Activated CD4-positive, alpha-beta T cell treated with anti-CD3 and anti-CD28 coated beads, Interleukin-2, Interleukin-6, amounts not matched to agents 100 ng/mL and 50 ng/mL, durations not matched to agents 16 hours and 8 hours (primary cell): Measurements from ENCODE around the gene KRTAP10-9.
A peak's percentile ranks its signal among the peaks of the same experiment; 100 is the strongest.
"Not testable (repeated sequence)": the region's sequence is repeated elsewhere in the genome, so short reads cannot be mapped to it uniquely, and the experiment has no call there.

Experiments used
- DNase-seq: peaks from one replicate; pipeline ENCODE4 v3.0.0-alpha.2; 2020

KRTAP10-9 gene, protein sequence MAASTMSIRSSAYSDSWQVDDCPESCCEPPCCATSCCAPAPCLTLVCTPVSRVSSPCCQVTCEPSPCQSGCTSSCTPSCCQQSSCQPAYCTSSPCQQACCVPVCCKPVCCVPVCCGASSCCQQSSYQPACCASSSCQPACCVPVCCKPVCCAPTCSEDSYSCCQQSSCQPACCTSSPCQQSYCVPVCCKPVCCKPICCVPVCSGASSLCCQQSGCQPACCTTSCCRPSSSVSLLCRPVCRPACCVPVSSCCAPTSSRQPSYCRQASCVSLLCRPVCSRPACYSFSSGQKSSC

DNA sequence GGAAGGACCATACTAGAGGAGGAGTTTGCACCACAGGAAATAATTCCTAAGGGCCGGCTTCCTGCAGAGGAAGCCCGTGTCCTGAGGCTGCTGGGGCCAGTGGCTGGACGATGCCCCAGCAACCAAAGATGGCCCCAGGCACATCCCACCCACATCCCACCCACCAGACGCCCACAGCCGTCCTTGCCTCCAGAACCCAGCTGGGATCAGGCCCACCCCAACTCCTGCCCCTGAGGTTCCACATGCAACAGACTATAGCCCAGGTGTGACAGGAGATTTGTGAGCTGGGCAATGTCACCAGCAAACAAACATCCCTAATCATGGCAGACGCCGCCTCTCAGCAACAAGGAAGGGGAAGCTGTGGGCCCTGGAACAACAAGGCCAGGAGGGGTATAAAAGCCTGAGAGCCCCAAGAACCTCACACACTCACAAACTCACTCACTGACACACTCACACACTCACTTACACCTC lies at the start of gene KRTAP10-9:
Gene KRTAP10-9, plus strand, starts transcription at position 421 of the 471 bp plus-strand sequence. CDS start 79 bp downstream, outside the sequence.
- DNase-seq, result no peak

DNA sequence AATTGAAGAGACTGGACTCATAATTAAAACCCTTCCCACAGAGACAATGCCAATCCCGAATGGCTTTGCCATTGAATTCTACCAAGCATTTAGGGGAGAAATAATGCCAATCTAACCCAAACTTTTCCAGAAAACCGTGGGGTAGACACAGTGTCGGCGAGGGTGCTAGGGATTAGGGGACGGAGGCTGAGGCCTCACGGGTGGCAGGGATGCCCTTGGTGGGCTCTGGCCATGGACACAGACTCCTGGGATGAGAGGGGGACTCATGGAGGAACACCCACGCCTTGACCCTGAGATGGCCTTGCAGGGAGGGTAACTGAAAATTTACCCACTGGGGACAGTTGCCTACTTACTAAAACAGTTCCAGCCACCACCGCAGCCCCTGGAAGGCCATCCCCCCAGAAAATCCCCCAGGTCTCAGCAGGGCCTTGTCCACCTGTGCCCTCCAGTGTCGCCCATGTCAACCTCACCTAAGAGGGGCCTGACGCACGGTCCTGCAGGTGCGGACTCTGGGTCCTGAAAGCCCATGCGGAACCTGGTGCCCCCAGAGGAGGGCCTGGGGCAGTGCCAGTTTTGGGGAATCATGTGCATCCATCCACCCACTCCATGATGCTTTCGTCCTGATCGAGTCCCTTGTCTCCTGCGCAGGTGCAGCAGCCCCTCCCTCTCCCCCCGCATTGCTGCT lies 48.4 kb upstream of the KRTAP10-9 start:
- no peak for DNase-seq

DNA sequence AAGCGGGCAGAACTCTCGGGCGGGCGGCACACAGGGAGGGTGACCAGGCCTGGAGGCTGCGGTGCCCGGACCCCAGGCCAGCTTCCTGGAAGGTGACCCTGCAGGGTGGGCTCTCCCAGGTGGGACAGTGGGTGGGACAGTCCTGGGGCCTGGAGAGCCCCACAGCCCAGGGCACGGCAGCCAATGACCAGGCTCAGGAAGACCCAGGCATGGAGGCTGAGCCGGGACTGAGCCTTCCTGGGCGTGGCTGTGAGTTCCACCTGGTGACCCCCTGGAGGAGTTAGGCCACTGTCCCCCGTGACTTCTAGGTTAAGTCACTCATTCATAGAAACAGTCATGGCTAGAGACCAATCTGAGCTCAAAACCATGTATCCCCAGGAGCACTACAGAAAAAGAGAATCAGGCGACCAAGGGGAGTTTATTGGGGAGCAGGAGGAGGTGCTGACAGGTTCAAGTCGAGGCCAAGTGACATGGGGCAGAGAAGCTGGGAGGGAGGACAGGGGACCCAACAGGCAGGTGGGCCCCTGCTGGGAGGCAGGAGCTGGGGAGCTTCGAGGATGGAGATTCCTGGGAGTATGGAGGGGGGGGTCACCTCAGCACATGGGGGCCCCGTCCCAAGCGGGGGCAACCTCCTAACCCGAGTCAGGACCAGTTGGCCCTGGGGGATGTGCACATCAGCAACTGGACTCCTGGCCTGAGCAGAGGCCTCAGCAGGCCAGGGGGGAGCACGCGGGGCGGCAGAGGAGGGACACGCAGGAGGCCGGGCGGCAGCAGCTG lies 47.6 kb upstream of the KRTAP10-9 start:
- DNase-seq, result no peak

DNA sequence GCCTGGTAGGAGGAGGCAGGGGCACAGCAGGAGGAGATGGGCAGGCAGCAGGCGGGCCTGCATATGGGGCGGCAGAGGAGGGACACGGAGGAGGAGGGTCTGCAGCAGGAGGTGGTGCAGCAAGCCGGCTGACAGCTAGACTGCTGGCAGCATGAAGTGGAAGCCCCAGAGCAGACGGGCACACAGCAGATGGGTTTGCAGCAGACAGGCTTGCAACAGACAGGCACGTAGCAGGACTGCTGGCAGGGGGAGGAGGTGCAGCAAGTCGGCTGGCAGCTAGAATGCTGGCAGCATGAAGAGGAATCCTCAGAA lies 47.1 kb upstream of the KRTAP10-9 start:
- DNase-seq, result no peak

DNA sequence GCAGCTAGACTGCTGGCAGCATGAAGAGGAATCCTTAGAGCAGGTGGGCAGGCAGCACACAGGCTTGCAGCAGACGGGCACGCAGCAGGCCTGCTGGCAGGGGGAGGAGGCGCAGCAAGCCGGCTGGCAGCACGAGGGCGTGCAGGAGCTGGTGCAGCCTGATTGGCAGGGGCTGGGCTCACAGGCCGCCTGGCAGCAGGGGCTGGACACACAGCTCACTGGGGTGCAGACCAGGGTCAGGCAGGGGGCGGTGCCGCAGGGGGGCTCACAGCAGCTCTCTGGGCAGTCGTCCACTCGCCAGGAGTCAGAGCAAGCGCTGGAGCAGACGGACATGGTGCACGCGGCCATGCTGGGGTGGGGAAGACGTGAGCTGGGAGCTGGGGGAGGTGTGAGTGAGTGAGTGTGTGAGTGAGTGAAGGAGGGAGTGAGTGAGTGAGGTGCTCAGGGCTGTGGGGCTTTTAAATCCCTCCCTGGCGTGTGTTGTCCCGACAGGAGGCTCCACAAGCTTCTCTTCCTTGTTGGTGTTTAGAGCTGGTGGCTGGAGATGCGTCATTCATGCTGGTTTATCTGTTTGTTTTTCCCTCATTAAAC lies 46.6 kb upstream of the KRTAP10-9 start, which contains the start of gene KRTAP10-5:
Gene KRTAP10-5, minus strand, starts transcription at position 374 of the 591 bp plus-strand sequence. Its CDS starts 26 bp downstream, at position 348.
- DNase-seq, result not testable (repeated sequence)

DNA sequence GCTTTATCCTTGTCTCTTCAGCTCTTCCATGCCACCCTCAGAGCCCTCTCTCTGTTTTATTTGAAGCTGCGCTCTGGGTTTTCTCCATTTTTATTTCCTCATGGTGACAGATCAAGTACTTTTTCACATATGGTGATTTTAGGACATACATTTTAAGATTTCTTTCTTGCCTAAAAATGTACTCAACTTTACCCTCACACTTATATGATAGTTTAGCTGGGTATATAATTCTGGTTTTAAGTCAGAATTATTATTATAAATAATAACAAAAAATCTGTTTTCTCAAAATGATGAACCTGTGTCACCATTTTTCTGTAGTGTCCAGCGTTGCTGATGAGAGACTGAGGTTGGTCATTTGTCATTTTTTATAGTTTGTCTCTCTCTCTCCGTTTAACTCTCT lies 45.7 kb upstream of the KRTAP10-9 start:
- no peak for DNase-seq

DNA sequence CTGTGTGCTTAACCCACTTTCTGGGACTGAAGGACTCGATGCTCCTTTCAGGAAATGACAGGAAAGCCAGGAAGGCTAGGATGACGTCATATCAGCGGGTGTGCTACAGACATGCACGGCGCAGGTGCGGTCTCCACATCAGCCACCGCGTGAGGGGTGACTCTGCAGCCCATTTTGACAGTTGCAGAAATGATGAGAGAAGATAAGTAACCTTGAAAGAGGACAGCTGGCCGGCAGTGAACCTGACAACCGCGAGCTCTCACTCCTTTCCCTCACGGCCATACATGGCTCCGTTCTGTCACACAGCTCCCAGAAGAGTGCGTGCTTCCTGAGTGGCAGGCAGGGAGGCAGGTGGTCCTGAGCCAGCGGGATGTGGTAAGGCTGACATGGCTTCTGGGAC lies 44.8 kb upstream of the KRTAP10-9 start:
- DNase-seq, result no peak

DNA sequence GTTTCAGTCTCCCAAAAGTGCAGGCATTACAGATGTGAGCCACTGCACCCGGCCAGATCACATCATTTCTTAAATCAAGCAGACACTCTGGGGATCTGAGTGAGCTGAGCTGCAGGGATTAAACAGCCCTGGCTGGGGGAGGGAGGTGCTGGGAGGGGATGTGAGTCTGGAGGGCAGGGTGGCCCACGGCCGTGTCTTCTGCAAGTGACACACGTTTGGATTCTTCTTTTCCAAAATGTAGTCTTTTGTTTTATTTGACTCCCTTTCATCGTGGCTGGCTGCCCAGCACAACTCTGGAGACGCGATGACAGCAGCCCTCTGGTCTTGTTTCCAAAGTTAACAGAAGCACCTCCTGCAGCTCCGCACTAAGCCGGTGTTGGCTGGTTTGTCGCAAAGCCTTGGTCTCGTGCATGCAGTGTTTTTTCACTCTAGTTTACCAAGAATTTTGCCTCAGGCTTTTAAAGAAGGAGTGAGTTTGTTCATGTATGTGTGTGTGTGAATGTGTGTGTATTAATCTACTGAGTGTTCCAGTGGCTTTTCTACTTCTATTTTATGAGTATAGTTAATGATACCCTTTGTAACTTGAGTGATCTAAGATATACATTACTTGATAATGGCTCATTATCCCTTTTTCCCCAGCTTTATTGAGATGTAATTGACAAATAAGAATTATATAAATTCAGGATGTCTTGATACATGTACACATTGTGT lies 43.6 kb upstream of the KRTAP10-9 start:
- no peak for DNase-seq

DNA sequence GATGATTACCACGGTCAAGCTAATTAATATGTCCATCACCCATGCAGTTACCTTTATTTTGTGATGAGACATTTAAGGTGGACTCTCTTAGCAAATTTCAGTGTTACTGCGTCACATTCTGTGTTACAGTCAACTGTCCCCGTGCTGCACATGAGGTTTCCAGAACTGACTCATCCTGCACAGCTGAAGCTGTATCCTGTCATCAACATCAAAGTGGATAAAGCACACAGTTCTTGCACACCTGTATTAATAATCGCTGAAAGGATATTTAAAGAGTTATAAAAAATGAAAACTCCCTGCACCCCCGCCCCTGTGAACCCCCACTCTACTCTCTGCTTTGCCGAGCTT lies 43.1 kb upstream of the KRTAP10-9 start:
- peak; percentile 48 for DNase-seq

DNA sequence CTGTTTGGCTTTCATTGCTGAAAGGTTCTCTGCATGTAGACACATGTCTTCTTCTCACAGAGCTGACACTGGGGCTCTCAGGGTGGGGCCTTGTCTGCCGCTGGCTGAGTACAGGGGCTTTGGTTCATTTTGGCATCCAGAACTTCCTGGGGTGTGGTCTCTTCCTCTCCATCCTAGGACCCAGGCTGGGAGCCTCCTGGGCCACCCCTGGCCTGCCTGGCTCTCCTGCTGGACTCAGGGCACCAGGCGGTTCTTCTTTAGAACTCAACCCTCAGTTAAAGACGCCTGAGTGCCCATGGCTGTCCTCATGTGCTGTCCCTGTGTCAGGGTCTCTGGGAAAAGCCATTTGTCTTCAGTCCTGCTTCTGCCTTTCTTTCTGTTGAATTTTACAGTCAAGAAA lies 41.0 kb upstream of the KRTAP10-9 start:
- DNase-seq, result no peak

DNA sequence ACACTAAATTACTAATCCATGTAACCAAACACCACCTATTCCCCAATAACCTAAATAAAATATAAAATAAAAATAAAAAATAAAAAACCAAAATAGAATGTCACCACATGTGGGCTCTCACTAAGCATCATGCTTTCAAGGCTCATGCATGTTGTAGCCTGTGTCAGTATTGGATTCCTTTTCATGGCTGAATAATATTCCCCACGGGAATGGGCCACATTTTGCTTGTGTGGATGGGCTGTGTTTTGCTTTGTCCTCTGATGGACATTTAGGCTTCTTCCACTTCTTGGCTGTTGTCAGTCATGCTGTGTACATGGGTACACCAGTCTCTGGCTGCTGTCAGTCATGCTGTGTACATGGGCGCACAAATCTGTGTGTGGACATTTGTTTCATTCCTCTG lies 37.8 kb upstream of the KRTAP10-9 start:
- DNase-seq, result no peak

DNA sequence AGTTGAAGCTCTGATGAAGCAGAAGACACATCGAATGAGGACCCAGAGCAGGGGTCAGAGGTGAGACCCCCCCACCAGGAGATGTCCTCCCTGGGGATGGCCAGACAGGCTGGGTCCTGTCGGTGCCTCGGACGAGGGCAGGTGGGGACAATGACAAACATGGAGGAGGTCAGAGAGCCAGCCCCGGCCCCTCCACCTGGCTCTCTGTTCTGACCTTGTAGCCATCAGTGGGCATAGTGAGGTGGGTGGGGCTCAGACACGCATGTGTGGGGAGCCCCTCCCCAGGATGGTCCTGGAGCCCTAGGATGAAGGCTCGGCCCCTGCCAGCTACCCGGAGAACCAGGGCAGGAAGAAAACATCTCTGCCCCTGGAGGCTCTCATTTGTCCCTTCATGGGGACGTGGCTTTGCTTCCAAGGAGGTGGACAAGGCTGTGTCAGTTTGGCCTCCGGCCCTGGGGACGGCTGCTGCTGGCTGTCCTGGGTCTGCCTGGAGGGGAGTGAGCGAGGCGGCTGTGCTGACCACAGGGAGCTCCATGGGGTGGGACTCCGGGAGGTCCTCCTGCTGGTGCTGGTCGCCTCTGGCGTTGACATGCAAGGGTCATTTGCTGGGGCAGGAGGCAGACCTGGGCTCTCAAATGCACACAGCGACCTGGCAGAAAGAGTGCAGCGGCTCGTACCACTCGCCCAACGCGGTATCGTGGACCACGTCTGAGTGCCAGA lies 37.1 kb upstream of the KRTAP10-9 start:
- no peak for DNase-seq

DNA sequence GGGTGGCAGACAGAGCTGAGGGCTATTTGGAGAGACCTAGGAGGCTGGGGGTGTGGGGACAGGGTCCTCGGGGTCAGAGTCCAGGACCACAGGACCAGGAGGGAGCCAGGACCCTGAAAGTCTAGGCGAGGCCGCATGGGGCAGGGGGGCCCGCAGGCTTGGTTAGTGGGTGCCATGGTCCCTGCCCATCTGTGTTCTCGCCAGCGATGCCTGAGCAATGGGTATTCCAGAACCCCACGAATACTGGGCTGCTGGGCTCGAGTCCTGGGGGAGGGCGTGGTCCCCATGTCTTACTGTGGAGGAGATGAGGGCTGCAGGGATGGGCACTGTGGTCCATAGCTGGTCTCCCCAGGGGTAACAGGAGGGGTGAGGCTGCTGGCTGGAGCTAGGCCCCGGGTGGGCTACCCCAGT lies 36.6 kb upstream of the KRTAP10-9 start:
- no peak for DNase-seq

DNA sequence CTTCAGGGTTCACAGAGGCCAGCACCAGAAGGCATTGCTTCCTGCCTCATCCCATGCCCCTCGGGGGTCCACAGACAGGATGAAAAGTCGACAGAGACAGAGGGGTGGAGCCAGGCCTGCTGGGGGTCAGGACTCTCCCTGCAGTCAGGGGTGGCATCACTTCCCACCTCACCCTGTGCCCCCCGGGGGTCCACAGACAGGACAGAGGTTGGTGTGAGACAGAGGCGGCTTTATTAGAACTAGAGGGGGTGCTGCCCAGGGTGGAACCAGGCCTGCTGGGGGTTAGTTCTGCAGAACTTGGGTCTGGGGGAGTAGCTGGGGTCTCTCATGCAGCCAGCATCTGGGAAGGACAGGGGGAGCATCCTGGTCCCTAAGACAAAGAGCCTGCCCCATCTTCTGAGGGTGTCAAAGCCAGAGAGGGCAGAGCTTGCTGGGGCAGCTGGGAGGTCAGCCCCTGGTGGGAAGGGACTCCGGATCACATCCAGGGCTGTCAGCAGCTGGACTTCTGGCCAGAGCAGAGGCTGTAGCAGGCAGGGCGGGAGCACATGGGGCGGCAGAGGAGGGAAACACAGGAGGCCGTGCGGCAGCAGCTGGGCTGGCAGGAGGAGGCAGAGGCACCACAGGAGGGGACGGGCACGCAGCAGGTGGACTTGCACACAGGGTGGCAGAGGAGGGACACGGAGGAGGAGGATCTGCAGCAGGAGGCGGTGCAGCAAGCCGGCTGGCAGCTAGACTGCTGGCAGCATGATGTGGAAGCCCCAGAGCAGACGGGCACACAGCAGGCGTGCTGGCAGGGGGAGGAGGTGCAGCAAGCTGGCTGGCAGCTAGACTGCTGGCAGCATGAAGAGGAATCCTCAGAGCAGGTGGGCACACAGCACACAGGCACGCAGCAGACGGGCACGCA lies 35.7 kb upstream of the KRTAP10-9 start:
- DNase-seq, result not testable (repeated sequence)

DNA sequence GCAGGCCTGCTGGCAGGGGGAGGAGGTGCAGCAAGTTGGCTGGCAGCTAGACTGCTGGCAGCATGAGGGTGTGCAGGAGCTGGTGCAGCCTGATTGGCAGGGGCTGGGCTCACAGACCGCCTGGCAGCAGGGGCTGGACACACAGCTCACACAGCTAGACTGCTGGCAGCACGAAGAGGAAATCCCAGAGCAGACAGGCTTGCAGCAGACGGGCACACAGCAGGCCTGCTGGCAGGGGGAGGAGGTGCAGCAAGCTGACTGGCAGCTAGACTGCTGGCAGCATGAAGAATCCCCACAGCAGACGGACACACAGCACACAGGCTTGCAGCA lies 35.1 kb upstream of the KRTAP10-9 start:
- DNase-seq, result not testable (repeated sequence)

DNA sequence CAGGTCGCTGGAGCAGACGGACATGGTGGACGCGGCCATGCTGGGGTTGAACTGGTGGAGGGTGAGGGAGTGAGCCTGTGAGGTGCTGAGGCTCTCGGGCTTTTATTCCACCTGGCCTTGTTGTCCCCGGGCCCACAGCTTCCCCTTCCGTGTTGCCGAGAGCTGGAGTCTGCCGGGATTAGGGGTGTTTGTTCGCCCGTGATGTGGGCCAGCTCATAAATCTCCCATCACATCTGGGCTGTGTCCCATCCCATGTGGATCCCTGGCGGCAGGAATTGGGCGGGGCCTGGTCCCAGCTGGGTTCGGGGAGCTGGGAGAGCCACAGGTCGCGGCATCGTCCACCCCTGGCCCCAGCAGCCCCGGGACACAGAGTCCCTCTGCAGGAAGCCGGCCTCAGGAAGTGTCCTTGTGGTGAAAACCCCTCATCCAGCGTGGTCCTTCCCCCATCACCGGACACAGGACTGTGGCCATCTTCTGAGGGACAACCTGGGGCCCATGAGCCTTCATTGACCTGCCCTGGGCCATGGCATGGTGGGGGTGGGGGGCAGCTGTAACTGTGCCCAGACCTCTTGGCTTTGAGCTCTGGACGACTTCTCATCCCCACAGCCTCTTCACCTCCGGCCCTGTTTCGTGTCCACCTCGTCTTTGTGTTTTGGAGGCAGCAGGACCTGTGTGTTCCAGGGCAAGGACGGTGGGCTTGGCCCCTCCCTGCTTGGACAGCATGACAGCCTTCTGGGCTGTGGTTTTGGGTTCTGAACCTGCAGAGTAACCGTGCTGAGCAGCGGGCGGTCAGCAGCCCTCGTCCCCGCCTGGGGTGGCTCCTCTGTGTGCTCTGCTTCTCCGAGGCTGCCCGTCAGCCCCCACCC lies 34.2 kb upstream of the KRTAP10-9 start, which contains the start of gene KRTAP10-6:
Gene KRTAP10-6, minus strand, starts transcription at position 60 of the 866 bp plus-strand sequence. Its CDS starts 21 bp downstream, at position 39.
- DNase-seq, result no peak

DNA sequence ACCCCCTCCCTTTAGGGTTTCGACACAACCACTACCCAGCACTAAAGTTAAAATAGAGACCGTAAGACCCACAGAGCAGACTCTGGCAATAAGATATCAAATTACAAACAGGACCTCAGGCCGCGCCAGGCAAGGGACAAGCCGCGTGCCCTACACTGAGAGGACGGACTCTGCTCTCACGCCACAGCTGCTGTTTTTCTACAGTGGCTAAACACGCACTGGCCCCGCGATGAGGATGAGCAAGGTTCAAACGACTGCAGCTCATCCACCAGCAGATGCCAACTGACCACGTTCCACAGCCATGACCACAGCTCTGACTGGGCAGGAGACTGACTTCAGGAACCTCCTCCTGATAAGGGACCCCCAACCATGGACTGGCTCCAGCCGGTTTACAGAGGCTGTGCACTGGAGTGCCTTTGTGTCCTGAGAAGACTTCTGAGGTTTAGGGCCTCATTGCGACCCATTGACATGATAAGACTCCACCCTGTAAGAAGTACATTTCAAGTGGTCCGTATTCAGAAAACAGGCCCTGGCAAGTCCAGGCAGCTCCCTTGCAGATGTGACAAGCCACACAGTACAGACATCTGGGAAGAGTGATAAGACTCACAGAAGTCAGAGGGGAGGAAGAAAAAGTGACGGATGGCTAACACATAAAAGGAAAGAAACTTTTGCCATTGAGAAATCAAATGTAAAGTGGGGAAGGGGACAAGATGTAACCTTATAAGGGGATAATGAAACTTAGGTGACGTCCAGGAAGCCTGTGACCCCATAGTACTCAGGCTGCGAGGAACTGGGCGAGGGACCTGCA lies 33.1 kb upstream of the KRTAP10-9 start:
- no peak for DNase-seq

DNA sequence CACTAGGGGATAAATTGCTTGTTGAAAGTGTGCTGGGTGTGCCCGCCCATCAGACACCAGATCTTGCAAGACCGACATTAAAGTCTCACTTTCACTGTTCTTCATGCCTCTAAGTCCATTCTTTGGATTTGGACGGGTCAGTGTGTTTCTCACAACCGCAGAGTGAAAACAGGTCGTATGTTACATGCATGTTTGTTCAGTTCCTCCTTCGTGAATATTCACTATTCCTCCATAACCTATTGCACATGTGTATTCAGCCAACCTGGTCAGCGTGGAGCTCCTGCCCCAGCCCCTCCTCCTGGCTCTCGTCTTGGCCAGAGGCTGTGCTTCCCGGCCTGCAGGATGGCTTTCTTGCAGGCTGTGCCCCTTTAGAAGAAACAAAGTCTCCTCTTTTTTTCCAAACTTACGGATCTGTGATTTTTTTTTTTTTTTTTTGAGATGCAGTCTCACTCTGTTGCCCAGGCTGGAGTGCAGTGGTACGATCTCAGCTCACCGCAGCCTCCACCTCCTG lies 32.4 kb upstream of the KRTAP10-9 start:
- DNase-seq, result no peak

DNA sequence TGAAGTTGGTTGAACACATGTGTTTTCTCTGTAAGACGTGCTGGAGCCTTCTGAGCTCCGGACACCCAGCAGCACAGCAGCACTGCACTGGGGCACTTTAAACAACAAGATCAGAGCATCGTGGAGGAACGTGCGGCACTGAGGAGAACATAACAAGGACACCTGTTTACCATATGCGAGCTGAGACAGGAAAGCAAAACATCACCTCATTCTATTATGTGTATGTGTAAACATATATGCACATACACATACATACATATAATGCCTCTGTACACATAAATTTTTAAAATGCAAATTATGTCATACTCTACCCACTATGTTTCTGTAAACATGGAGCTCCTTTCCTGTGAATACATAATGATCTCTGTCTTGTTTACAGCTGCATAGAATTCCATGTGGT lies 31.4 kb upstream of the KRTAP10-9 start:
- DNase-seq, result no peak
